HG02610 (cell line): ENCODE data around the gene AFM.

Experiments used
- ATAC-seq: cut with Tn5 transposase; IDR thresholded peaks from one replicate; pipeline ENCODE4 v1.9.1; 2021; ENCODE audit warnings: mild to moderate bottlenecking, moderate library complexity; ENCODE audit not compliant: unreplicated experiment

Gene AFM

DNA sequence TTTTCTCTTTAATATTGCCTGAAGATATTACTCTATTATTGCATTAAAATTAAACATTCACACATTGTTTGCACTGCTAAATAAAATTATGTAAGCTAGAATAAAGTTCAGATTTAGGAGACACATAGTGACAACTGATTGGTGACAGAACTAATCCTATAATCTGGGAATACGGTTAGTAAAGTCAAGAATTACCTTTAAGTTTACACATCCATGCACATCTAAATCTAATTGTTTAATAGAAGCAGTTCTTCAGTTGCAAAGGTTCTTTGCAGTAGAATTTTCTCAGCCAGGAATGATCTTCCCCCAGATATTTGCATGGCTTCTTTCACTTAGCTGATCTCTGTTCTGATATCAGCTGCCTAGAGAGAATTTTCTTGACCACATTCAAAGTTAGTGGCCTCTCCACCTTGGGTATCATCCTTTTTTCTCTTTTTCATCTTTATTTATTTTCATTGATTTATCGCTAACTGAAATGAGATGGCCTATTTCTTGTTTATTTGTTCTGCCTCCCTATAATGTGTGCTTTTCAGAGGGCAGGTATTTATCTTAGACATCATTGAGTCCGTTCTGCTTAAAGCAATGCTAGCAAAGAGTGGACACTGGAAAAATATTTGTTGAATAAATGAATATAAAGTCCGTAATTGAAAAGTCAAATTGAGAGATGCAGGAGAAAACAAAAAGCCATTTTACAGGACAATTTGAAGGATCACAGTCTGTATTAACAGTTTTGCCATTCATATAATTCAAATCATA, 32.9 kb upstream of the AFM start:
- no peak for ATAC-seq

DNA sequence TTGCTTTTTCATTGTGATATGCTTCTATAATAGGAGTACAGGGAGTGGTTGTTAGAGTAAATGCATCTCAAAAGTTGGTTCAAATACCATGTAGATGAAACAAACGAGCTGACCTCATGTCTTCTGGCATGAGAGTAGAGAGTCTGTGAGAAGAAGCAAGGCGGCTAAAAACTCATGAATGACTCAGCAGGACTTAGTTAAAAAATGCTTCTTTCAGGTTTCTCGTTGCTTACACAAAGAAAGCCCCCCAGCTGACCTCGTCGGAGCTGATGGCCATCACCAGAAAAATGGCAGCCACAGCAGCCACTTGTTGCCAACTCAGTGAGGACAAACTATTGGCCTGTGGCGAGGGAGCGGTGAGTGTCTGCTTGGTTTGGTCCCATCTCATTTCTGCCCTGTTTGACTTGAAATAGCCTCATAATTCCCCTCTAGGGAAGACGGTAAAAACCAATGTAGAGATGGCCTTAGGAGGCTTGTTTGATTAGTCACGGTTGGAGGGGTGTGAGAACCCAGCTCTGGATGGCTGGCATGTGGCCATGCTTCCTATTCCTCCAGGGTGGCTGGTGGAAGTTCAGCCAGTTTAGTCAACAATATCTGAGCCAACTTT, 31.0 kb upstream of the AFM start:
- ATAC-seq: no peak

DNA sequence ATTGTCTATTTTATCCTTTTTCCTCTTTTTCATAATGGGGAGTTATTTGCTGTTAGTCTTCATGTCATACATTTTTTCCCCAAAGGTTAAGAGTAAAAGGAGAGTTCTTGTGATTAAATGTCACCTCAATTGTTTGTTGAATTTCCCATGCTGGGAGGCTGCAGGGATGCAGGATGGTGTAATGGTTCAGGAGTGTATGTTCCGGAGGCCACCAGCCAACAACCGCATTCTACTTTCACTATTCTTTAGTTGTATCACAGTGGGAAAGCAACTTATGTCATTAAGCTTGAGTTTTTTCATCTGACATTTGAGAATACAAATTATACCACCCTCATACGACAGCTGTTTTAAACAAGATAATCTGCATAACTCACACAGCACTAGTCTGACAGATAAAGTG, 30.1 kb upstream of the AFM start:
- ATAC-seq: no peak

DNA sequence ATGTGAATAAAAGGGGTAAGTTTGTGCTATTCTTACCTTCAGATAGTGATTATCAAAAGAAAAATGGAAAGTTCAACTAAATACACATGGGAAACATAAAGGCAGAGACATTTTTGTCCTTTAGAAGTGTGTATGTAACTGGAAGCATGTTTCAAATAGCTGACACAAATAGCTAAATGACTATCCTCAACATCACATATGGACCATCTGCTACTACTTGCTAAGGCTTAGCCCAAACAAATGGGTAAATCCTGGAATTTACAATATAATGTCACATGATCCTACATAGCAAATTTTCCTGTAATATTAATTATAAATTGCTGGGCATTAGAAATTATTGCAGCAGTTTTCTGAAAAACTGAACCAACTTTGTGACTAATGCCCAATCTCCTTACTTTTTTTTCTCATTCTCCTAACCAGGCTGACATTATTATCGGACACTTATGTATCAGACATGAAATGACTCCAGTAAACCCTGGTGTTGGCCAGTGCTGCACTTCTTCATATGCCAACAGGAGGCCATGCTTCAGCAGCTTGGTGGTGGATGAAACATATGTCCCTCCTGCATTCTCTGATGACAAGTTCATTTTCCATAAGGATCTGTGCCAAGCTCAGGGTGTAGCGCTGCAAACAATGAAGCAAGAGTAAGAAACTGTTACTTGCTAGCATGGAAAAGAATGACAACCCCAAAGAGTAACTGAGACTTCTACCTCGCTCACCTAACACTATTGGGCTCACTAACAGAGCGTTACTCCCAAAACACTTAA, 29.4 kb upstream of the AFM start:
- ATAC-seq: no peak

DNA sequence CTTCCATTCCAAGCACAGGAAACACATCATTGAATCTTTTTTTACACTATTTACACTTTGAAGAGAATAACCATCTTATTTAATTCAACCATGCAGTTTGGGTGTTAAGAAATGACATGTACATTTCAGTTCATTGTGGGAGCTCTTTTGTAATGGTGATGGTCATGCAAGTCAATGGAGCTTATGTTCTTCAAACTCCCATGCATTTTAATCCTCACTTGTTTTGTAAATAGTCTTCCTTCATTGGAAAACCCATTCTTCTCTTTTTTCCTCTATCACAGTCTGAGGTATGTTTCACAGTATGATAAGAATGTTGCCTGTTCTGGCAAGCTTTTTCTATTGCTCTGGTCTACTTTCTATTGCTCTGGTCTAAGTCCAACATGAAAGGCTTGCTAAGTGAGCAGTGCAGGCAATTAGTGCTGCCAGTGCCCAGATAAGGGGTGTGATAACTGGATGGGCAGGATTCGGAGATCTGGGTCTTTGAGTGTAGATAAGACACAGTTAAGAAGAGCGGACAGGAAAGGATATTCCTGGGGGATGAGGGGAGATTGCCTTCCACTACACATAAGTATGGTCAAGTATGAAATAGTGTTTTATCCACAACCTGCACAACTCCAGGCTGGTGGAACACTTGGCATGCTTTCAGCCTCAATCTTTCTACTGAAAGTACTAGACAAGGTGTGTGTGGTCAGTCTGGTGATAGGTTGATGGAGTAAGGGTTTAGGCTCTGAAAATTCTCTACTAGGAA, 28.4 kb upstream of the AFM start:
- ATAC-seq: no peak

DNA sequence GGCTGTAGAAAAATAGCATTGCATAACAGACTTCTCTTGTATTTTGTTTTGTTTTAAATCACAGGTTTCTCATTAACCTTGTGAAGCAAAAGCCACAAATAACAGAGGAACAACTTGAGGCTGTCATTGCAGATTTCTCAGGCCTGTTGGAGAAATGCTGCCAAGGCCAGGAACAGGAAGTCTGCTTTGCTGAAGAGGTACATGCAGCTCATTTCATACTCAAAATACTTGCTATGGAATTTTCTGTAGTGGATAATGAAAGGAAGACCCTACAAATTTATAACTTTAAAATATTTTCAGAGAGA, 27.9 kb upstream of the AFM start:
- ATAC-seq: no peak

DNA sequence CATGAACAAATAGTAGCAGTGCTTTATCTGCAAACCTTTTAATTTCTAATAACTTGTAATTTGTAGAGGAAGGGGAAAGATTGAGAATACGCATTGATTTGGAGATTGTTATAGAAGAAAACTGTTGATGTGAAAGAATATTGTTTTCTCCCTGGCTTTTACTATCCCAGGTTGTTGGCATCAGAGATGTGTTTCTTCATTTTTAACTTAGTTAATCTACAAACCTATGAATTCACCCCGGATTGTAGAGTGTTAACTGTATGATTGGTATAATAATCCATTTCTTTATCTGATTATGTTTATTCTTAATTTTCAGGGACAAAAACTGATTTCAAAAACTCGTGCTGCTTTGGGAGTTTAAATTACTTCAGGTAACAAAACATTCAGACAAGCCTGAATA, 26.6 kb upstream of the AFM start:
- ATAC-seq: no peak

DNA sequence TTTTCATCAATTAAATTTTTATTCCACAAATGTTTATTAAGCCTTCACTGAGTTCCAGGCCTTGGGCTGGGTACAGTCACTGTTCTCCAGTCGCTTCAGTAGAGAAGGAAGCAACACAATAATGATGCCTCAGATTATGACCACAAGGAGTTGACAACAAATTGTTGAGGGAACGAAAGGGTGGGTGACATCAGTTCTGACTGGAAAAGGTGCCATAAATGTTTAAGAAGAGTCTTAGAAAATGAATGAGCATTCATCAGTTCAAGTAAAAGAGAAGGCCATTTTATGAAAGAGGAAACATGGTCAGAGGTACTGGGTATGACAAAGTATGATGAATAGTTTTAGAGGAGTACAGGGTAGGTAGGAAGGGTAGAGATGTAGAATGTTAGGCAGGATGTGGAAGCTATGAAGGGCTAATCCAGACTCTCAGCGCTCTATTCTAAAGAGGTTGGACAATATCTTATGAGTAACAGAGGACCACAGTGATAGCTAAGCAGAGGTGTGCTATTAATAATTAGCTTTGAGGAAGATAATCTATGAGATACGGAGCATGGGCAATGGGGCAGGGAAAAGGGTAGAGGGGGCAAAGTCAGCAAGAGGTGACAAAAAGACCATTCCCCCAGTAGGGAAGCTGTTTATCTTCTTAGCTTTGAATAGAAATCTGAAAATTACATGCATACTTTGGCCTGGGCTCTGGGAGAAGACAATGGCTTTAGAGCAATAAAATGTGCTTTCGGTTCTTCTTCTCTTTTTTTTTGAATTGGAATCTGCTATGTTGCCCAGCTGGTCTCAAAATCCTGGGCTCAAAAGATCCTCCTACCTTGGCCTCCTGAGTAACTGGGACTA, 25.1 kb upstream of the AFM start:
- no peak for ATAC-seq

DNA sequence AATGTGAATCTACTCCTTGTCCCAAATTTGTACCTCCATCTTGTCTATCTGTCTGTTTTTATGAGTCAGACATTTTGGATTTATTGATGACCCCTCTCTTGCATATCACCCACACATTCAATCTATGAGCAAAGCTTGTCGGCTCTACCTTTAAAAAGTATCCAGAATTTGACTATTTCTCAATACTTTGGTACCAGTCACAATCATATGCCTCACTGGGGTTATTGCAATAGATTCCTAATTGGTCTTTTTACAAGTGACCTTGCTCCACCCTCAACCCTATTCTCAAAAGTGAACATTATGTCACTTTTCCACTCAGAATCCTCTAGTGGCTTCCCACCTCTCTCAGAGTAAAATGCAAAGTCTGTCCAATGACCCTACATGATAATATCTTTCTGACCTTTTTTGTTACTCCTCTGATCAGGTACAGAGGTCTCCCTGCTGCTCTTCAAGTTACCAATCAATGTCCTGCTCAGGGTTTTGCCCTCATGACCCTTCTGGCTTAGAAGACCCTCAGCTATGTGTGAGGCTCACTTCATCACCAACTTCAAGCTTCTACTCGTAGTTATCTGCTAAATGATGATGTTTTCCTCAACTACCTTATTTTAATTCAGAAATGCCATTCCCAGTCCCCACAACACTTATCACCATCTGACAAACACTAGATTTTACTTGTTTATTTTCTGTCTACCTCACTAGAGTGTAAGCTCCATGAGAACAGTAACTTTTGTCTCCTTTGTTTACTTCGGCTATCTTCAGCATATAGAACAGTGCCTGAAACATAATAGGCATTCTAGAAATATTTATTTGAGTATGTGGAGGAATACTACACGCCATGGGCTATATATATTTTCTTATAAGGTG, 23.1 kb upstream of the AFM start:
- ATAC-seq: no peak

DNA sequence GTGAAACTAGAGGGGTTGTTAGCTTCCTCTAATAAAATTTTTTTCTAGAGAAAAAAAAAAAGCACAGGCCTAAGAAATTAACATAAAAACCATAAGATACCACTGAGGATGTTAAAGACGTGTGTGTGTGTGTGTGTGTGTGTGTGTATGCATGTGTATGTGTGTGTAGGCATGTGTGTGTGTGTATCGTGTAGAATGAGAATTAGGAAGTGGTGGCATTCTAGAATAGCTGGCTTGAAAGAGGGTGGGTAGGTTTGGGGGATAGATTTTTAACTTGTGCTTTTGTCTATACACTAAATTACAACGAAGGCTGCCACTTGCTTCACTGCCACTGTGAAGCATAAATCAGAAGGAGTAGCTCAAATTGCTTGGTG, 22.5 kb upstream of the AFM start:
- ATAC-seq: no peak

DNA sequence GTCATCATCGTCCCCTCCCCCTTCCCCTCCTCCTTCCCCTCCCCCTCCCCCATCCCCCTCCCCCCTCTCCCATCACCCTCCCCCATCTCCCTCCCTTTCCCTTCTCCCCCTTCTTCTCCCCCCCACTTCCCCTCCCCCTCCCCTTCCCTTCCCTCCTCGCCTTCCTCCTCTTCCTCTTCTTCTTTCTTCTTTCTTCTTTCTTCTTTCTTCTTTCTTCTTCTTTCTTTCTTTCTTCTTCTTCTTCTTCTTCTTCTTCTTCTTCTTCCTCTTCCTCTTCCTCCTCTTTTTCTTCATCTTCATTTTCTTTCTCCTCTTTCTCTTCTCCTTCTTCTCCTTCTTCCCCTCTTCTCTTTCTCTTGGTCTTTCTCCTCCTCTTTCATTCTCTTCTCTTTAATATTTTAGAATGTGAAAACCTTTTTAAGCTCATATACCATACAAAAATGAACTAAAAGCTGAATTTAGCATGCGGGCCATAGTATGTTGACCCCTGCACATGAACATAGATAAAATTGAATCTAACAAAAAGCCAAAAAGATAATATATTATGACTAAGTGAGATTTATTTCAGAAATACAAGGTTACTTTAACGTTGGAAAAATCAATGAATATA, 20.5 kb upstream of the AFM start:
- no peak for ATAC-seq

DNA sequence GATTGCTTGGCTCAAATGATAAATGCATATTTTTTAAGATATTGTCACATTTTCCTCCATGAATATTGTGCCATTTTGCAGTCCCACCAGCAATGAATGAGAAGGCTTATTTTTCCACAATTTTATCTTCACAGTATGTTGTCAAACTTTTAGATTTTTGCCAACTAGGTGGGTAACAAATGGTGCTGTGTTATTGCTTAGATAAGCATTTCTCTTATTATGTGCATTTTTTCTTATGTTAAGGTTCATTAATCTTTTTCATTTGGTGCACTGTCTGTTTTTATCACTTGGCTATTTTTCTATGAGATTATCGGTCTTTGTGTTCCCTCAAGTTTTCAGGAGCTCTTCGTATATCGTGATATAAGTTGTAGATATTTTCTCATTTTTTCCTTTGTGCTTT, 13.4 kb upstream of the AFM start:
- ATAC-seq: no peak

DNA sequence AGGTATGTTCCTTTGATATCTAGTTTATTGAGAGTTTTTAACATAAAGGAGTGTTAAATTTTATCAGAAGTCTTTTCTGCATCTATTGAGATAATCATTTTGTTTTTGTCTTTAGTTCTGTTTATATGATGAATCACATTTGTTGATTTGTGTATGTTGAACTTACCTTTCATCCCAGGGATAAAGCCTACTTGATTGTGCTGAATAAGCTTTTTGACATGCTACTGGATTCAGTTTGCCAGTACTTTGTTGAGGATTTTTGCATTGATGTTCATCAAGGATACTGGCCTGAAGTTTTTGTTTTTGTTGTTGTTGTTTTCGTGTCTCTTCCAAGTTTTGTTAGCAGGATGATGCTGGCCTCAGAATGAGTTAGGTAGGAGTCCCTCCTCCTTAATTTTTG, 10.8 kb upstream of the AFM start:
- no peak for ATAC-seq

DNA sequence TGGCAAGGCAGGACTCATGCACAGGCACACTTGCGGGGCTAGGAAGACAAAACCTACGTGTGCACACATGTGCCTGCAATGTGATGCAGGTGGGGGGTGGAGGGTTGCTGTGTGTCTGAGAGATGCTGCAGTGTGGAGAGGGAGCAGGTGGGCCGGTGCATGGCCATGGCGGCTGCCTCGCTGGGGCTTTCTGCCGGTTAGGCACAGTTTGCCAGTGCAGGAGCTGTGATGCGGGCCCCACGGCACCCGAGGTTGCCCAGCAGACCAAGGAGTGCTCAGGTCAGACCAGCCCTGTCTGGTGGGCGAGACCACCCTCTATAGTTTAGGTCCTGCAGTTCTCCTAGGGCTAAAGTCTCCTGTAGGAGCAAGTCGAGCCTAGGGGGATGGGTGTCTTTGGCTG, 4.4 kb upstream of the AFM start:
- no peak for ATAC-seq

DNA sequence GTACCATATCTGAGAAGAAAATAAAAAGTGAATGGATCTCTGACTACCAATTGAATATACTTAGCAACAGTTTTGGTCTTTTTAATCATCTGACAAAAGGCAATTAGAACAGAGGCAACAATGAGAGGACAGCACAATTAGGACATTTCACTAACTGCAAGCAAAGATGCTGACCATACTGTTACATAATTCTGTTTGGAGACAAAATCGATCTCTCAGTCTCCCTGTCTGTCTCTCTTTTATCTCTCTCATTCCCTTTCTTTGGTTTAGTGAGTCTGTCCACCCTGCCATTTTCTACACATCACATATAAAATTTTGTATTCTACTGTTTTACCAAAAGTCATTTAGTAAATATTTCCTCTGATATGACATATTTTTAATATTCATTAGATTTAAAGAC, 2.2 kb upstream of the AFM start:
- no peak for ATAC-seq

DNA sequence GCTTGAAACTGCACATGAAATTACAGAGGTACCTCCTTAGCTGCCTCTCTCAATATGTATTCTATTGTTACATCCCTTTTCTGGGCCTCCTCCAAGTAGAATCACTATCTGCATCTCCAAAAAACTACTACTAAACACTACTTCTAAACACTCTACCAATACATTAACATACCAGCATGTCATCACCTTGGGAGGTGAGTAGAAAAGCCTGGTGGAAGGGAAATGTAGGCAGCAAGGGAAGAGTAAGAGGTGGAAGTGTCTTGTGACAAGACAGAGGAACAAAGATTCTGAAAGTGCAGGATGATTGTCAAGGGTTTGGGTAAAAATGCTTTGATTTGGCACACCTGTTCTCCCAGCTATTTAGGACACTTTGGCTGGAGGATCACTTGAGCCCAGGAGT, 3.5 kb downstream of the AFM start:
- ATAC-seq: no peak

DNA sequence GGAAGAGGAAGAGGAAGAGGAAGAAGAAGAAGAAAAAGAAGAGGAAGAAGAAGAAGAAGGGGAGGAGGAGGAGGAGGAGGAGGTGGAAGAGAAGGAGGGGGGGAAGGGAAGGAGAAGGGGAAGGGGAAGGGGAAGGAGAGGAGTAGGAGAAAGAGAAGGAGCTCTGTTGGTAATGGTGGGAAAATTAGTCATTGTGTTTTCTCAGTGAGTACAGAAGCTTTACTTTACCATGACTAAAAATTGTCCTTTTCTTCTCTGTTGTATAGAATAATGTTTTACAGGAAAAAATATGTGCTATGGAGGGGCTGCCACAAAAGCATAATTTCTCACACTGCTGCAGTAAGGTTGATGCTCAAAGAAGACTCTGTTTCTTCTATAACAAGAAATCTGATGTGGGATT, 4.1 kb downstream of the AFM start:
- no peak for ATAC-seq

DNA sequence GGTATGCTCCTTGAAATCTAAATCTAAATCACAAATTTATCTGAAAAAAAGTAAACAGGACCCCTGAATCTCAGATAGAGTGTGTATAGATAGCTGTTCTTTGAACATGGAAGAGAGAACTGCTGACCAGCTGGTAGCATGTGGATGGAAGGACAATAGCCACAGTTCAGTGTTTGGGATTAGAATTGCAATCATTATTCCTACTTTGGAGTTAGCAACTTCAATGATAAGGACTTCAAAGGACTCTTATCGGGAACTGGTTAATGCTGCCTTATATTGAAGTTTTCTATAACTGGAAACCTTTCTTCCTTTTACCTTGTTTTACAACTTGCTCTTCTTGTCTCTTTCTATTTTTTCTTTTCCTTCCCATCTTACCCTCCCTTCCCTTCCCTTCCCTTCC, 5.0 kb downstream of the AFM start:
- ATAC-seq: no peak

DNA sequence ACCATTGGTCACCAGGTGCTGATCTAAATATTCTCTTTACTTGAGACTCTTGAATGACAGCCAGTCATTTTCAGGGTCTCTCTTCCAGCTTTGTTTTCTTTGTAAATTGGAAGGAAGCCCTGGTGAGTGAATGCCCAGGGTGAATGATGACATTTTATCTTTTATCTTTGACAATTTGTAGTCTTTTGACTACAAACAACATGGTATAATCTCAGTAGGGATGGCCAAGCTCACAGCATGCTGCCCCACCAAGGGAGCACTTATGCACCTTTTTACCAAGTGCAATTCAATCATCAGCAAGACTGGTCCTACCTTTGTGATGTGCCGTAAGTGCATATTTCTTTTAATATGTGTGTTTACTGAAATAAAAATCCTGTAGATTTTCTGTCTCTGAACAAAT, 5.7 kb downstream of the AFM start:
- no peak for ATAC-seq
